Ascending aorta (tissue), 2 donors: ENCODE results near the gene CIT. TPM values are rescaled to one million over a fixed set of nuclear protein-coding genes. Genes with fewer than 3 reads are reported as not detected.
A peak's percentile ranks its signal among the peaks of the same experiment; 100 is the strongest.

Experiments
- DNase-seq, 2 donors: peaks; one replicate each; pipeline ENCODE4 v3.0.0-alpha.2; 2019; ENCODE audit warnings: low spot score in 2 of 2
- H3K27ac ChIP-seq, 2 donors: fragments of 200-600 bp; sonication (generic); one replicate each; pipeline ENCODE4 v1.5.1; 2016 to 2017; ENCODE audit warnings: mild to moderate bottlenecking in 1 of 2
- H3K27me3 ChIP-seq: fragments of 200-600 bp; sonication (generic); one replicate; pipeline ENCODE4 v1.5.1; 2017
- H3K36me3 ChIP-seq, 2 donors: fragments of 200-600 bp; sonication (generic); one replicate each; pipeline ENCODE4 v1.5.1; 2016
- H3K4me1 ChIP-seq, 2 donors: fragments of 200-600 bp; sonication (generic); one replicate each; pipeline ENCODE4 v1.5.1; 2016 to 2017; ENCODE audit warnings: mild to moderate bottlenecking in 1 of 2
- H3K4me3 ChIP-seq, 2 donors: fragments of 200-600 bp; sonication (generic); one replicate each; pipeline ENCODE4 v1.5.1; 2016 to 2017; ENCODE audit warnings: mild to moderate bottlenecking in 1 of 2
- H3K9me3 ChIP-seq, 2 donors: fragments of 200-600 bp; sonication (generic); one replicate each; pipeline ENCODE4 v1.5.1; 2016
- CTCF ChIP-seq, 3 experiments: fragments of 200-600 bp in 2 of 3; fragments of 450-650 bp in 1 of 3; sonication (generic) in 2 of 3; IDR thresholded peaks; one replicate each; pipeline ENCODE4 v1.5.1; 2016 to 2019; ENCODE audit warnings: antibody characterized with exemption in 3 of 3, mild to moderate bottlenecking in 1 of 3, moderate library complexity in 1 of 3
- intact Hi-C: fragments of 100-400 bp; cut with DNase I; formaldehyde crosslinking; loops from one replicate; pipeline ENCODE4 v1.15.1; 2023
- total RNA-seq: library from RNA; depleted of rRNA; stranded (reverse); fragments of >200 nt; gene quantifications from one replicate; pipeline ENCODE4 v1.1.0, GENCODE V29; 2016

CIT gene
- total RNA-seq, 1 donor from 2014 or later: 1.2 TPM

GRCh38 chr12:119666900-119667576 lies 210.1 kb downstream of the CIT start:
- H3K4me3 ChIP-seq: peak overlapping the region; percentile 81 to 90
- peaks cover 0 to 22% of the 10 kb centered on the region in 2 donors for H3K4me1 ChIP-seq
- DNase-seq: no peak
- H3K27ac ChIP-seq: no peak overlapping the region
- TF ChIP-seq CTCF (IDR thresholded peaks at IDR 0.05): no peak
- intact Hi-C loops: loop anchor here (5.0 to 10.0 kb wide), 3 partner anchors 420 to 1652 kb away; partner anchors contain the start of genes RFC5 and SUDS3
- H3K27me3 ChIP-seq: no peaks in the 10 kb centered on the region
- H3K9me3 ChIP-seq: no peaks in the 10 kb centered on the region
- H3K36me3 ChIP-seq: peaks cover 0 to 10% of the 10 kb centered on the region in 2 donors

- Histone ChIP-seq H3K9me3 (no peaks in the 10 kb centered on the region), H3K4me1 (peaks cover 0 to 22% of the 10 kb centered on the region in 2 donors), H3K27ac (peak overlapping the region in 1 of 2 donors; percentile 8), H3K4me3 (no peak overlapping the region), H3K36me3 (peaks cover 0 to 3% of the 10 kb centered on the region in 2 donors), H3K27me3 (no peaks in the 10 kb centered on the region)
- intact Hi-C loops: loop anchor here (5.0 to 10.0 kb wide), 3 partner anchors 421 to 1652 kb away; partner anchors contain the start of genes RFC5 and SUDS3
- DNase-seq: no peak
- no peak for TF ChIP-seq CTCF (IDR thresholded peaks at IDR 0.05)
Measured at GRCh38 chr12:119666226-119666795, 210.8 kb downstream of the CIT start.

GRCh38 chr12:119665164-119665929 lies 211.8 kb downstream of the CIT start:
- no peak overlapping the region for H3K4me3 ChIP-seq
- peaks cover 0 to 22% of the 10 kb centered on the region in 2 donors for H3K4me1 ChIP-seq
- H3K27me3 ChIP-seq: no peaks in the 10 kb centered on the region
- no peak for DNase-seq
- no peak for TF ChIP-seq CTCF (IDR thresholded peaks at IDR 0.05)
- no peaks in the 10 kb centered on the region for H3K36me3 ChIP-seq
- intact Hi-C loops: loop anchor here (5.0 to 10.0 kb wide), 3 partner anchors 422 to 1651 kb away; partner anchors contain the start of genes RFC5 and SUDS3
- H3K27ac ChIP-seq: peak overlapping the region in 1 of 2 donors; percentile 8
- no peaks in the 10 kb centered on the region for H3K9me3 ChIP-seq

GRCh38 chr12:119664642-119665041 lies 212.5 kb downstream of the CIT start:
- no peaks in the 10 kb centered on the region for H3K9me3 ChIP-seq
- DNase-seq: no peak
- TF ChIP-seq CTCF (IDR thresholded peaks at IDR 0.05): no peak
- no peak overlapping the region for H3K27ac ChIP-seq
- no peak overlapping the region for H3K4me3 ChIP-seq
- intact Hi-C loops: loop anchor here (5.0 to 10.0 kb wide), 3 partner anchors 423 to 1650 kb away; partner anchors contain the start of genes RFC5 and SUDS3
- no peaks in the 10 kb centered on the region for H3K36me3 ChIP-seq
- peaks cover 0 to 20% of the 10 kb centered on the region in 2 donors for H3K4me1 ChIP-seq
- no peaks in the 10 kb centered on the region for H3K27me3 ChIP-seq

GRCh38 chr12:119661882-119662281 lies 215.2 kb downstream of the CIT start:
- TF ChIP-seq CTCF (IDR thresholded peaks at IDR 0.05): no peak
- H3K27me3 ChIP-seq: no peaks in the 10 kb centered on the region
- H3K4me1 ChIP-seq: peaks cover 0 to 6% of the 10 kb centered on the region in 2 donors
- H3K9me3 ChIP-seq: no peaks in the 10 kb centered on the region
- no peak overlapping the region for H3K4me3 ChIP-seq
- H3K36me3 ChIP-seq: no peaks in the 10 kb centered on the region
- H3K27ac ChIP-seq: no peak overlapping the region
- intact Hi-C loops: loop anchor here (10.0 kb wide), 1 partner anchor 1647 kb away; the partner anchor contains the start of gene RFC5
- no peak for DNase-seq
